Measurements from ENCODE around the gene RIBC2.

The RIBC2 gene

DNA sequence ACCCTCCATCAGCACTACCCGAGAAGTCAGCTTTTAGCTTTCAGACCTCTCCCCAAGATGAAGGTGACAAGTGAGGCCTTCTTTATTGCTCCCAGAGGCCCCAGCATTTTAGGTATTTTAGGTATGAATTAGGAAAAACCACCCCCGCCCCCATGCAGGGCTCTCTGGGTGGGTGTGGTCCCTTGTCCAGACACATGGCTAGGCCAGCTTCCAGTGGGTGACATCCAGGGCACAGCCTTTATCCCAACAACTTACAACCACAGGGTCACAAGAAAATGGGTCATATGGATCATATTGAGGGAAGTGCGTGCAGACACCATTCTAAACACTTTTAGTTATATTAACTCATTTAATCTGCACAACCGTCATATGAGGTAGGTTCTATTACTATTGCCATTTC, 42.1 kb downstream of the RIBC2 start:
- TF ChIP-seq, protein P1, sequence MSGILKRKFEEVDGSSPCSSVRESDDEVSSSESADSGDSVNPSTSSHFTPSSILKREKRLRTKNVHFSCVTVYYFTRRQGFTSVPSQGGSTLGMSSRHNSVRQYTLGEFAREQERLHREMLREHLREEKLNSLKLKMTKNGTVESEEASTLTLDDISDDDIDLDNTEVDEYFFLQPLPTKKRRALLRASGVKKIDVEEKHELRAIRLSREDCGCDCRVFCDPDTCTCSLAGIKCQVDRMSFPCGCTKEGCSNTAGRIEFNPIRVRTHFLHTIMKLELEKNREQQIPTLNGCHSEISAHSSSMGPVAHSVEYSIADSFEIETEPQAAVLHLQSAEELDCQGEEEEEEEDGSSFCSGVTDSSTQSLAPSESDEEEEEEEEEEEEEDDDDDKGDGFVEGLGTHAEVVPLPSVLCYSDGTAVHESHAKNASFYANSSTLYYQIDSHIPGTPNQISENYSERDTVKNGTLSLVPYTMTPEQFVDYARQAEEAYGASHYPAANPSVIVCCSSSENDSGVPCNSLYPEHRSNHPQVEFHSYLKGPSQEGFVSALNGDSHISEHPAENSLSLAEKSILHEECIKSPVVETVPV (CRISPR knock-in tag; IDR thresholded peaks at IDR 0.05), result no peak
- no peak for TF ChIP-seq SNAI2 (CRISPR knock-in tag; IDR thresholded peaks at IDR 0.05)
- TF ChIP-seq GLIS3 (CRISPR knock-in tag; IDR thresholded peaks at IDR 0.05), result no peak
- no peak for TF ChIP-seq ISL1 (CRISPR knock-in tag; IDR thresholded peaks at IDR 0.05)
- TF ChIP-seq ESRRG (CRISPR knock-in tag; IDR thresholded peaks at IDR 0.05), result no peak
- TF ChIP-seq, protein P2, sequence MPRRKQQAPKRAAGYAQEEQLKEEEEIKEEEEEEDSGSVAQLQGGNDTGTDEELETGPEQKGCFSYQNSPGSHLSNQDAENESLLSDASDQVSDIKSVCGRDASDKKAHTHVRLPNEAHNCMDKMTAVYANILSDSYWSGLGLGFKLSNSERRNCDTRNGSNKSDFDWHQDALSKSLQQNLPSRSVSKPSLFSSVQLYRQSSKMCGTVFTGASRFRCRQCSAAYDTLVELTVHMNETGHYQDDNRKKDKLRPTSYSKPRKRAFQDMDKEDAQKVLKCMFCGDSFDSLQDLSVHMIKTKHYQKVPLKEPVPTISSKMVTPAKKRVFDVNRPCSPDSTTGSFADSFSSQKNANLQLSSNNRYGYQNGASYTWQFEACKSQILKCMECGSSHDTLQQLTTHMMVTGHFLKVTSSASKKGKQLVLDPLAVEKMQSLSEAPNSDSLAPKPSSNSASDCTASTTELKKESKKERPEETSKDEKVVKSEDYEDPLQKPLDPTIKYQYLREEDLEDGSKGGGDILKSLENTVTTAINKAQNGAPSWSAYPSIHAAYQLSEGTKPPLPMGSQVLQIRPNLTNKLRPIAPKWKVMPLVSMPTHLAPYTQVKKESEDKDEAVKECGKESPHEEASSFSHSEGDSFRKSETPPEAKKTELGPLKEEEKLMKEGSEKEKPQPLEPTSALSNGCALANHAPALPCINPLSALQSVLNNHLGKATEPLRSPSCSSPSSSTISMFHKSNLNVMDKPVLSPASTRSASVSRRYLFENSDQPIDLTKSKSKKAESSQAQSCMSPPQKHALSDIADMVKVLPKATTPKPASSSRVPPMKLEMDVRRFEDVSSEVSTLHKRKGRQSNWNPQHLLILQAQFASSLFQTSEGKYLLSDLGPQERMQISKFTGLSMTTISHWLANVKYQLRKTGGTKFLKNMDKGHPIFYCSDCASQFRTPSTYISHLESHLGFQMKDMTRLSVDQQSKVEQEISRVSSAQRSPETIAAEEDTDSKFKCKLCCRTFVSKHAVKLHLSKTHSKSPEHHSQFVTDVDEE (CRISPR knock-in tag; IDR thresholded peaks at IDR 0.05), result no peak
- no peak for TF ChIP-seq ZNF70 (CRISPR knock-in tag; IDR thresholded peaks at IDR 0.05)
- TF ChIP-seq ZNF8 (CRISPR knock-in tag; IDR thresholded peaks at IDR 0.05), result no peak
- no peak for TF ChIP-seq TOX (CRISPR knock-in tag; IDR thresholded peaks at IDR 0.05; ENCODE audit: borderline replicate concordance)
- TF ChIP-seq, protein P3, sequence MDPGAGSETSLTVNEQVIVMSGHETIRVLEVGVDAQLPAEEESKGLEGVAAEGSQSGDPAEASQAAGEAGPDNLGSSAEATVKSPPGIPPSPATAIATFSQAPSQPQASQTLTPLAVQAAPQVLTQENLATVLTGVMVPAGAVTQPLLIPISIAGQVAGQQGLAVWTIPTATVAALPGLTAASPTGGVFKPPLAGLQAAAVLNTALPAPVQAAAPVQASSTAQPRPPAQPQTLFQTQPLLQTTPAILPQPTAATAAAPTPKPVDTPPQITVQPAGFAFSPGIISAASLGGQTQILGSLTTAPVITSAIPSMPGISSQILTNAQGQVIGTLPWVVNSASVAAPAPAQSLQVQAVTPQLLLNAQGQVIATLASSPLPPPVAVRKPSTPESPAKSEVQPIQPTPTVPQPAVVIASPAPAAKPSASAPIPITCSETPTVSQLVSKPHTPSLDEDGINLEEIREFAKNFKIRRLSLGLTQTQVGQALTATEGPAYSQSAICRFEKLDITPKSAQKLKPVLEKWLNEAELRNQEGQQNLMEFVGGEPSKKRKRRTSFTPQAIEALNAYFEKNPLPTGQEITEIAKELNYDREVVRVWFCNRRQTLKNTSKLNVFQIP (CRISPR knock-in tag; IDR thresholded peaks at IDR 0.05; ENCODE audit: borderline replicate concordance, low read depth), result no peak
- TF ChIP-seq OSR1 (CRISPR knock-in tag; IDR thresholded peaks at IDR 0.05), result no peak
- TF ChIP-seq TCF4 (CRISPR knock-in tag; IDR thresholded peaks at IDR 0.05; ENCODE audit: borderline replicate concordance), result no peak
- no peak for TF ChIP-seq PPARA (CRISPR knock-in tag; IDR thresholded peaks at IDR 0.05; ENCODE audit: borderline replicate concordance)
- TF ChIP-seq ZFP30 (CRISPR knock-in tag; IDR thresholded peaks at IDR 0.05), result no peak
- no peak for TF ChIP-seq RARB (CRISPR knock-in tag; IDR thresholded peaks at IDR 0.05)
- TF ChIP-seq, protein P4, sequence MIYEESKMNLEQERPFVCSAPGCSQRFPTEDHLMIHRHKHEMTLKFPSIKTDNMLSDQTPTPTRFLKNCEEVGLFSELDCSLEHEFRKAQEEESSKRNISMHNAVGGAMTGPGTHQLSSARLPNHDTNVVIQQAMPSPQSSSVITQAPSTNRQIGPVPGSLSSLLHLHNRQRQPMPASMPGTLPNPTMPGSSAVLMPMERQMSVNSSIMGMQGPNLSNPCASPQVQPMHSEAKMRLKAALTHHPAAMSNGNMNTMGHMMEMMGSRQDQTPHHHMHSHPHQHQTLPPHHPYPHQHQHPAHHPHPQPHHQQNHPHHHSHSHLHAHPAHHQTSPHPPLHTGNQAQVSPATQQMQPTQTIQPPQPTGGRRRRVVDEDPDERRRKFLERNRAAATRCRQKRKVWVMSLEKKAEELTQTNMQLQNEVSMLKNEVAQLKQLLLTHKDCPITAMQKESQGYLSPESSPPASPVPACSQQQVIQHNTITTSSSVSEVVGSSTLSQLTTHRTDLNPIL (CRISPR knock-in tag; IDR thresholded peaks at IDR 0.05; ENCODE audit: low read depth), result no peak
- no peak for TF ChIP-seq CSDC2 (CRISPR knock-in tag; IDR thresholded peaks at IDR 0.05)
- TF ChIP-seq, protein P5, sequence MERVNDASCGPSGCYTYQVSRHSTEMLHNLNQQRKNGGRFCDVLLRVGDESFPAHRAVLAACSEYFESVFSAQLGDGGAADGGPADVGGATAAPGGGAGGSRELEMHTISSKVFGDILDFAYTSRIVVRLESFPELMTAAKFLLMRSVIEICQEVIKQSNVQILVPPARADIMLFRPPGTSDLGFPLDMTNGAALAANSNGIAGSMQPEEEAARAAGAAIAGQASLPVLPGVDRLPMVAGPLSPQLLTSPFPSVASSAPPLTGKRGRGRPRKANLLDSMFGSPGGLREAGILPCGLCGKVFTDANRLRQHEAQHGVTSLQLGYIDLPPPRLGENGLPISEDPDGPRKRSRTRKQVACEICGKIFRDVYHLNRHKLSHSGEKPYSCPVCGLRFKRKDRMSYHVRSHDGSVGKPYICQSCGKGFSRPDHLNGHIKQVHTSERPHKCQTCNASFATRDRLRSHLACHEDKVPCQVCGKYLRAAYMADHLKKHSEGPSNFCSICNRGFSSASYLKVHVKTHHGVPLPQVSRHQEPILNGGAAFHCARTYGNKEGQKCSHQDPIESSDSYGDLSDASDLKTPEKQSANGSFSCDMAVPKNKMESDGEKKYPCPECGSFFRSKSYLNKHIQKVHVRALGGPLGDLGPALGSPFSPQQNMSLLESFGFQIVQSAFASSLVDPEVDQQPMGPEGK (CRISPR knock-in tag; IDR thresholded peaks at IDR 0.05; ENCODE audit: borderline replicate concordance), result no peak
- ATAC-seq, result no peak

DNA sequence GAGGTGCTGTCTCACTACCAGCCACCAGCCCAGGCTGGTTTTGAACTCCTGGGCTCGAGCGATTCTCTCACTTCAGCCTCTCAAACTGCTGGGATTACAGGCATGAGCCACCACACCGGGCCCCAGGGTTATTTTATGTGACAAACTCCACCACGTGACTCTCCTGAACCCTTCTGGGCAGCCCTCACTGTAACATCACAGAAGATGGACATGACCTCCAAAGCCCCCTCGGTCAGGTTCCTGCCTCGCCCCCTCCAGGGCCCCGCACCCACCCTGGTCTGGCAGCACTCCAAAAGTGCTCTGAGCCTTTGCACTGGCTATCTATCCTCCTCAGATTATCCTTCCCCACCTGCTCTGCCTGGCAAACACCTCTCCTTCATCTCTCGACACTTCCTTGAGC, 43.3 kb downstream of the RIBC2 start:
- TF ChIP-seq, protein P1 (CRISPR knock-in tag; IDR thresholded peaks at IDR 0.05), result no peak
- TF ChIP-seq OSR1 (CRISPR knock-in tag; IDR thresholded peaks at IDR 0.05), result no peak
- TF ChIP-seq ZFP30 (CRISPR knock-in tag; IDR thresholded peaks at IDR 0.05), result no peak
- TF ChIP-seq ESRRG (CRISPR knock-in tag; IDR thresholded peaks at IDR 0.05), result no peak
- TF ChIP-seq TOX (CRISPR knock-in tag; IDR thresholded peaks at IDR 0.05; ENCODE audit: borderline replicate concordance), result no peak
- no peak for TF ChIP-seq ZFP3 (CRISPR knock-in tag; IDR thresholded peaks at IDR 0.05)
- no peak for TF ChIP-seq SNAI2 (CRISPR knock-in tag; IDR thresholded peaks at IDR 0.05)
- TF ChIP-seq, protein P4 (CRISPR knock-in tag; IDR thresholded peaks at IDR 0.05; ENCODE audit: low read depth), result no peak
- no peak for TF ChIP-seq PPARA (CRISPR knock-in tag; IDR thresholded peaks at IDR 0.05; ENCODE audit: borderline replicate concordance)
- TF ChIP-seq ZC3H10 (CRISPR knock-in tag; IDR thresholded peaks at IDR 0.05), result no peak
- no peak for TF ChIP-seq CSDC2 (CRISPR knock-in tag; IDR thresholded peaks at IDR 0.05)
- no peak for TF ChIP-seq ISL1 (CRISPR knock-in tag; IDR thresholded peaks at IDR 0.05)
- no peak for TF ChIP-seq RARB (CRISPR knock-in tag; IDR thresholded peaks at IDR 0.05)
- TF ChIP-seq, protein P2 (CRISPR knock-in tag; IDR thresholded peaks at IDR 0.05), result no peak
- TF ChIP-seq TCF4 (CRISPR knock-in tag; IDR thresholded peaks at IDR 0.05; ENCODE audit: borderline replicate concordance), result no peak
- TF ChIP-seq, protein P3 (CRISPR knock-in tag; IDR thresholded peaks at IDR 0.05; ENCODE audit: borderline replicate concordance, low read depth), result no peak
- no peak for ATAC-seq
